Fibroblast of upper back skin (primary cell): ENCODE data around the gene CTNNA3.

Experiments used
- DNase-seq: peaks from one replicate; pipeline ENCODE4 v3.0.0-alpha.2; 2013

CTNNA3 gene

DNA sequence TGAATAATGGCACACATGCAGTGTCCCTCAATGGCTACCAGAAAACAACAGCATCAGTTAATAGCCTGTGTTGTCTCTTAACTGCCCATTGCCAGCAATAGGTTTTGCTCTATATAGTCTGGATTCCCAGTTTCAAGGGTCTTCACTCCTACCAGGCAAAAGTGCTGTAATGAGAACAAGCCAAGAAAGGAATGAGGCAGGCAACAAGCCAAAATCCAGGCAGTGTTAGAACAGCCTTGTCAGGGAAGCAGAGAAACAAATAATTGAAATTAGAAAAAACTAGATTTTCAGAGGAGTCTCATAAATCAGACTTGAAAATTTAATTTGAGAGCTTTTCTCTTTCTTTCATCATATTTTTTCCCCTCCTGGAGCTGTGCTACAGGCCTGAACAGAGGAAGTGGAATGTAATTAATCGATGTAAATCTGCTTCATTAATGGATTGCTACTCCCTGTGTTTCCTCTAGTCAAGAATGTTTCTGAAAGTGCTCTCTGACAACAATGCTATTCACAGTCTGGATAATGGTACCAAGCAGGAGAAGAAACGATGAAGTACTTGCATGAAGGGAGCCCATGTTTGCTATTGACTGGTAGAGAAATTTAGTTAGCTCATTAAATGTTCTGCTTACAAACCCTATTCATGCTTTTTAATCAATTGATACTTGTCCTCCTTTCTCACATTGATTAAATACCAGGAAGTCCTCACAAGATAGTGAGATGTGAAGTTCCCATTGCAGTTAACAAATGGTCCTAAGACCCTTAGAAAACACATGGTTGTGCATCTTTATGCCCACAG is 972.2 kb downstream of the CTNNA3 start:
- DNase-seq: peak; percentile 25

DNA sequence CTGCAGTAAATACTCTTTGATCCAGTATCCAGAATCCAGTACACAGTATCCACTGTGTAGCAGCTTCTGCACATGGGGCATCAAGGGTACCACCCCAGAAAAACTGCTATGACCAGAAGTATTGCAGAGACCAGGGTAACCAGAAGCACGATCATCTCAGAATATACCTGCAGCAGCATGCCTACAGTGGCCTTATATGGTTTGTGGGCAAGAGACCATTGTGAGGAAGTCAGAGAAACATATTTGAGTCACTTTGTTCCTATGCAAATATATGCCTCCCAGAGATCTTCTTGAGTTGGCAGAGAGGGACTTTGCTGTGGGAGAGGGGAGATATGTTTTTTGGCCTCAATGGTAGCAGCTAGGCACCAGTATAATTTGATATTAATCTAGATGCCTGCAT is 976.5 kb downstream of the CTNNA3 start:
- DNase-seq: no peak

DNA sequence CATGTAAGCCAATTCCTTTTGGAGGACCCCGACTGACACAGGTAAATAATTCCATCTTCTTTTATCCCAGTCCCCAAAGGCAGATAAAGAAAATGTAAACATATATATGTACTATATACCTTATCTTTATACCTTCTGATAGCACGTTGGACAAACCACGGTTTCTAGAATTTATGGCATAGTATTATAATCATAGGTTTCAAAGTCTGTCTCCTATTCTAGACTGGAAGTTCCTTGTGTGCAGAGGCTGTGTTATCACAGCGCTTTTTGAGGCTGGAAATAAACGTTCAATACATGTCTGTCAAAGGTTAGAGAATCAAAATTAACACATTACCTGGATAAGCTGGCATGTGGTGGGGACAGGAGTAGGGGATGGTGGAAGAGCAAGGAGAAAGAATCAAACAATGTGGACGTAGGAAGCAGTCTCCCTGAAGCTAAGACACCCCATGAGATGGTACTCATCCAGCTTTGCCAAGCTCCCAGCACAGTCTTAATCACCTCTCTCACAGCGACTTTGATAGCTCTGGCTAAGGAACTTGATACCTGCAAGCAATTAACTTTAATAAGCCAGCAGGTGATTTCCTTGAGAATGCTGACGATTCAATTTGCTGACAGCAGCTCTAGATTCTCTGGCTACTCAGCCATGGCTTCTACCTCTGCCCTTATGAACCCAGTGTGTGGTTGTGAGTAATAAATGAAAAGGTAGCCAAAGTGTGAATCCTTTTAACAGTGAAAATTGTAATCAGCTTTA is 978.6 kb downstream of the CTNNA3 start:
- DNase-seq: no peak

DNA sequence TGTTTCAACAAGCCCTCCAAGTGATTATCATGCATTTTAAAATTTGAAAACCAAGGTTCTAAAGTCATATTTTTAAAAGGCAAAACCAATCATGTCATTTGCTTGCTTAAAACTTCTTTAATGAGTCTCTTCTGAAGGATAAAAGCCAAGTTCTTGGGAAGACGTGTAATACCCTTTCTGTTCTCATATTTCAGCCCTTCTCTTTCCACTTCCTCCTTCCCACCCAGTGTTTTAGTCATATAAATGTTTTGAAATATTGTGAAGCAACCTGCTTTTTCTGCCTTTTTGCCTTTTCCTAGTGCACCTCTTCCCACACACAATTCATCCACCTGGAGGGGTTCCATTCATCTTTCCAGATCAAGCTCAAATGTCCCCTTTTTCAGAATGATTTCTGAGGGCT is 981.3 kb downstream of the CTNNA3 start:
- peak; percentile 45 for DNase-seq

DNA sequence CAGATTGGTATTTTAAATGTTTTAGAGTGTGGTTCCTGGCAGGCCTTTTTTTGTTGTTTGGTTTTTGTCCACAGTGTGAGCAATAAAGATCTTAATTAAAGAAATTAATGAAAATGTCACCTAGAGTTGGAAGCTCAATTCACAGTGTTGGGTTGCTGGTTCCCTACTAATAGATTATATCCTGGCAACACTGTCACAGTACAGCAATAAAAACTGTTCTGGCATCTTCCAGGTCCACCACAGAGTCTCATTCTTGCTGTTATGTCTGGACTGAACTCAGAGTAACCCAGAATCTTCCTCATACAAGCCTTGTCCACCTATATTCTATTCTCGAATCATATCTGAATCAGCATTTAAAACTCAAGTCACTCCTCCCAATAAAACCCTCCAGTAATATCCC is 982.6 kb downstream of the CTNNA3 start:
- no peak for DNase-seq

DNA sequence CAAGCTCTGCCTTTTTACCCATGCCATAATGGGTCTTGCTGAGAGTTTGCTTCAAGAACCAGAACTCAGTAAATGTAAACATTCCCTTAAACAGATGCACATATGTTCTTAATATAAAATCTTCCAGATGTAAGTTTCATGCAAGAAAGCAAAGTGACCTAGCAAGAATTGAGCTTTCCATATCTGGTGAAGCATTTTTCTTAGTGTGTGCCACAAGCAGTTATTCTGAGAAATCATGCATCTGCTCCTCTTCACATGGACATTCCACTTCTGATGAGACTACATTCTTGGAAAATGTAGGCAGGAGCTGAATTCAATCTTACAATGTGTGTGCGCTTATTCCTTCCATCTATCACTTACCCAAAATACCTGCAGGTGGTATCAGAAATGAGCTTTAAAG is 997.9 kb downstream of the CTNNA3 start:
- peak; percentile 28 for DNase-seq

DNA sequence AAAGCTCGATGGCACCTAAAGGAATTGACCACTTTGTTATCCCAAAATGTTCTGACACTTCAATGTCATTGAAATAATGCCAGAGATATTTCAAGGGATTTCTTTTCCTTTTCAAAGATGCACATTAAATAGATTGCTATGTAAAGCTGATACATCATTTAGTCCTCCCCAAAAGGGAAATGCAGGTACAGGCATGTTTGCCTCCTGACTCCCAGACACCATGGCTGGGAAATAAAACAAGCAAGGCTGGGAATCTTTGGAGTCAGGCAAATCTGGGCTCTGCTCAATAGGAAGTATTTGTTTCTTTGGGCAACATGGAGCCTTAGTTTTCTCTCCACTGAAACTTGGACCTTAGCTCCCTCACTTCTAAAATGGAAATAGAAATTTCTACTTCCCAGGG is 1000.9 kb downstream of the CTNNA3 start:
- DNase-seq: no peak

DNA sequence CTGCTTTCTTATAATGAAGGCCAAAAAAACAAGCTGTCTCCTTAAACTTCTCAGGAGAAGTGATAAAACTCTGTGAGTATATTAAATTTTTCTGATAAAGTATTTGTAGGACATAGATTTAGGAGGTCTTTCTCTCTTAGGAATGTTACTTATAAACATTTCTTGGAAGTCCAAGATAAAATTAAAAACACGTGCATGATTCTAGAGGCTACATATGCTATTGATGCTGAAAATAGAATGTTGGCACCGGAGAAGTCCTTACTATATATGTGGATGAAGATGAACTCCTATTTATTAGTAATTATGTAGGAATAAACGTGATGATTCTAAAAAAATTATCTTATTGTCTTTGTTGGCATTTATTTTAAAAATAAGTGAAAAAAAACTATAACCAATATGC is 1011.4 kb downstream of the CTNNA3 start:
- DNase-seq: peak; percentile 65

DNA sequence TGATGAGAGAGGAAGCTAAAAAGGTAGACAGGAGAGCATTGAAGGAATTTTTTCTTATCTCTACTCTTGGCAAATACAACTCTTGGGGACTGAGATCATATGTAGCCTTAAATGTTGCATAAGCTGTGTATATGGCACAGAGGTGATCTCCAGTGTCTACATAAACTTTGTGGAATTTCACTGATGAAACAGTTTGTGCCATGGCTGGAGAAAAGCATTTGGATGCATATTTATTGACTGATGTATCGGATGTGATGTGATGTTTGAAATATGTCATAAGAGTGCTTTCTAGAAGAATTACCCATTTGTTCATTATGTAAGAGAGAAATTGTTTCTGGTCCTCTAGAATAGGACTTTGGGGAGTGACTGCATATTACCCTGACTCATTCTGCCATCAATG is 1015.1 kb downstream of the CTNNA3 start:
- DNase-seq: peak; percentile 66

DNA sequence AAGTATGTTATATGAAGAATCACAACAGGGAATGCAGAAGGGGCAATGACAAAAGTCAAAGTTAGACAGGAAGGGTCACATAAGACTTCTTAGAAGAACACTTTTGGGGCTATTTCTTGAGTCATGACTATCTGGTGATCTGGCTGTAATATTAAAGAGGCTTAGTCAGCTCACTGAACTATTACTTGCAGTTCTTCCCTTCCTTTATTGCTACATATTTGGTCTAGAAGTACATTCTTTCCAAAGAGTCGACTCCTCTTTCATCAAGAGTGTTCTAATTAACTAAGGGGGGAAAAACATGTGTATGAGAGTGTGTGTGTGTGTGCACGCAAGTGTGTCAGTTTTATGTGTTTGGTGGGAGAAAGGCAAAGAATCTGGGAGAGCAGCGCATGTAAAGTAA is 1017.5 kb downstream of the CTNNA3 start:
- DNase-seq: peak; percentile 56

DNA sequence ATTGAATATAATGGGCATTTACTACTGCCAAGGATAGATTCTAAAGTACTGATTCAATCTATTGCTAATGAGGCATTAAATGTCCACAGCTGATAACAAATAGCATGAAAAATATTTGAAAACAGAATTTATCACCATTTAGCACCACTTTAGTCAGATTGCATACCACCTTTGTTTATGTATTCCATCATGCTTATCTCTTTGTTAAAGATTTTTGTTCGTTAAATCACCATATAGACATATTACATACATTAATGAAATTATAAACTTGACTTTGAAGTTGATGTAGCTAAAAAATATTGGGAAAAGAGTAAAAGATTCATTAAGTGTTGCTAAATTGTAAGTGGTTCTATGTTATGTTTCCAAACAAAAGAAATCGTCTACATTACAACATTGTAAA is 1022.9 kb downstream of the CTNNA3 start:
- DNase-seq: no peak

DNA sequence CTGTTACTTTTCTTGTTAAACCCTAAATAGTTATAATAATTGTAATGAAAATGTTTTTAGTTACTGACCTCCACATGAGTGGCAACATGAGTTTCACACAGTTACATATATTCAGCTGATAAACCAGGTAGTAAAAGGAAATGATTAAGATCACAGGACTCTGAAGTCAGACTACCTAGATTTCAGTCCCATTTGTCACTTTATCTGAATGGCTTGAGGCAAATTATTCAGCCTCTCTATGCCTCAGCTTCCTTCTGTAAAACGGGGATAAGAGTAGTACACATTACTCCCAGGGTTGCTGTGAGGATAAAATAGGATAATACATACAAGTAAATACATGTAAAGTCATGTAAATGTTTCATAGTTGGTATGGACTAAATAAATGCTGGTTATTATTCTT is 1024.4 kb downstream of the CTNNA3 start:
- no peak for DNase-seq

DNA sequence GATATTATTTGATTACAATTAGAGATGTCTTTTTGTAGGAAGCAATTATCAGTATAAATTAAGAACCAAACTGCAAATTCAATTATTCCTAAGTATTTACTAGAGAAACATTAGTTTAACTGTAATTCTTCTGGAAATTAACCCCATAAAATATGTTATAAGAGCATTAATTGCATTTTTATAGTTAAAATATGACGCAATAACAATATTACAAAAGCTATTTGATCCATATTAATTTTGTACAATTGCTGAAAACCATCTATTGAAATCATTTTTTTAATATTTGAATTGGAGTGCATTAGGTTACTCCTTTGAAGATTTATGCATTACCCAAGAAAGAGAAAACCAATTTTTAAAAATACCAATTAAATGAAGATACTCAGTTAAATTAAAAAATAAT is 1024.9 kb downstream of the CTNNA3 start:
- no peak for DNase-seq

DNA sequence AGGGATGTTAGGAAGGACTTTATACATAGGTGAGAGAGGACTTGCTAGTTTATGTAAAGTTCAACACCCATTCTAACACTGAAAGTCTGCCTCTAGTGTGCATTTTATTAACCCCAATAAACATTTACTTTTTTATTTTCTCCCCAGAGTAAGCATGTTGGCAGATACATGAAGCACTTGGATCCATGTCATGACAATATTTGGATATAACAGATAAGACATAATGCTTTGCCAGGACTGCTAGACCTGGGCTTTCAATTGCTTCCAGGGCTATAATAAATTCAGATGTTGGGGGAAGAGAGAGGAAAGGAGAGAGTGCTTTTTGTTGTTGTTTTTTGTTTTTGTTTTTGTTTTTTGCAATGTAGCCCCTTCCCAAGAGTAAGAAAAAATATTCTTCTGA is 1039.5 kb downstream of the CTNNA3 start:
- DNase-seq: no peak

DNA sequence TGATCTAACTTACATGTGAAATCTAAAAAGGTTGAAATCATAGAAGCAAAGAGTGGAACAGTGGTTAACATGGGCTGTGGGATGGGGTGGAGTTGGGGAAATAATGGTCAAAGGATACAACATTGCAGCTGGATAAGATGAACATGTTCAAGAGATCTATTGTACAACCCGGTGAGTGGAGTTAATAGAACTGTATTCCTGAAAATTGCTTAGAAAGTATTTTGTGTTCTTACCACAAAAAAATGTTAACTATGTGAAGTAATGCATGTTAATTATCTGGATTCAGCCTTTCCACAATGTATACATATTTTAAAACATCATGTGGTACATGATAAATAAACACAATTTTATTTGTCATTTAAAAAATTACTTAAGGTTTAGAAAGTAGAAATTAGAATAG is 1041.1 kb downstream of the CTNNA3 start:
- DNase-seq: peak; percentile 36

DNA sequence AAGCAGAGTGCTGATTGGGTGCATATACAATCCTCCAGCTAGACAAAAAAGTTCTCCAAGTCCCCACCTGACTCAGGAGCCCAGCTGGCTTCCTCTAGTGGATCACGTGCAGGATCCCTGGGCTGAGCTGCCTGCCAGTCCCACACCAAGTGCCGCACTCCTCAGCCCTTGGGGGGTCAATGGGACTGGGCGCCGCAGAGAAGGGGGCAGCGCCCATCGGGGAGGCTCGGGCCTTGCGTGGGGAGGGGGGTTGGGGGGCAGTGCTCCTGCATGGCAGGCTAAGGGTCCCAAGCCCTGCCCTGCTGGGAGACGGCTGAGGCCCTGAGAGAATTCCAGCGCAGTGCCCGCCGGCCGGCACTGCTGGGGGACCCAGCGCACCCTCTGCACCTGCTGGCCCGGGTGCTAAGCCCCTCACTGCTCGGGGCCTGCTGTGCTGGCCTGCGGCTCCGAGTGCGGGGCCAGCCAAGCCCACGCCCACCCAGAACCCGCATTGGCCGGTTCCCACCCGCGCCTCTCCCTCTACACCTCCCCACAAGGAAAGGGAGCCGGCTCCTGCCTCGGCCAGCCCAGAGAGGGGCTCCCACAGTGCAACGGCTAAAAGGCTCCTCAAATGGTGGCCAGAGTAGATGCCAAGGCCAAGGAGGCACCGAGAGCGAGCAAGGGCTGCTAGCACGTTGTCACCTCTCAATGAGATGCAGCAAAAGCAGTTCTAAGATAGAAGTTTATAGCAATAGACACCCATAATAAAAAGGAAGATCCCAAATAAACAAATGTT is 1044.5 kb downstream of the CTNNA3 start:
- DNase-seq: no peak

DNA sequence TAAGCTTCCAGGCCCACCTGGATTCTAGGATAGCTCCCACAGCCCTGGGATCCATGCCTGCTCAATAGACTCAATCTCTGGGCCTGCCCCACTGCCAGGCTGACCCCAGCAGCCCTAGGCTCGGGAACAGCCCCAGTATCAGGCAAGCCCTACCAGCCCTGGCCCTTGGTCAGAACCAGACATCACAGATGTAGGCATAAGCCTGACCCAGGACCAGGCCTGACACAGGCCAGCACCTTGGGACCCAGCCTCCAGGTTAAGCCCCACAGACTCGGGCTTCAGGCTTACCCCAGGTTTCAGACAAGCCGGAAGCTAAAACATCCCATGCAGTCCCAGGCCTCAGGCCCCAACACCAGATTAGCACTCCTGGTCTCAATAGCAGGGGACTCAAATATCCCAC is 1046.4 kb downstream of the CTNNA3 start:
- no peak for DNase-seq

DNA sequence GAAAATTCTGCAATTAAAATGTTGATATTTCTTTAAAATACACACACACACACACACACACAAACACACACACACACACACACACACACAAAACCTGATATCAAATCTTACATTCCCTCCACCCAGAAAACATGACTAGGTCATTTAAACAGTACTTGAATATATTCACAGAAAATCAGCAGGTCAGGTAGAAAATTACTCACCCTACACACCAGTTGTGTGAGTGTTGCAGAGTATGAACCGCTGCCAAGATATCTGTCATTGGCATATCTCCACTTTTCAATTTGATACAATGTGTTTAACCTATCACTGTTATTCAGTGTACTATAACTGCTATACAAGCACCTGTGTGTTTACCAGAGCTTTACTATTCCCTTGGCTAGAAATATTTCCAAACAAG is 1053.8 kb downstream of the CTNNA3 start:
- peak; percentile 33 for DNase-seq

DNA sequence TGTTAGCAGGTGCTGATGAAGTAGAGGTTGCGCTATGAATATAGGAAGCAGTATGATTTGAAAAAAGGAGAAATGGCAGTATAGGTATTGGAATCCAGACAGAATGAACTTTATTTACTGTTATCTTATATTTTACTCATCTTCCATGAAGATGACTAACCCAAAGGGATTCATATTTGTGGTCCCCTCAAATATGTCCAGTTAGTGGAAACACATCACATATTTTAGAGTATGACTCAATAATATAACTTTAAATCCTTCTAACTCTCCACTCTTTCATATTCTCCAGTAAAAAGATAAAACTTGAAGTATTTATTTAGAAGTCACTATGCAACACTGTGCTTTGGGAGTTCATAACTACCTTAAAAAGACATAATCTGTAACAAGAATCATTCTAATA is 1056.6 kb downstream of the CTNNA3 start:
- peak; percentile 87 for DNase-seq

DNA sequence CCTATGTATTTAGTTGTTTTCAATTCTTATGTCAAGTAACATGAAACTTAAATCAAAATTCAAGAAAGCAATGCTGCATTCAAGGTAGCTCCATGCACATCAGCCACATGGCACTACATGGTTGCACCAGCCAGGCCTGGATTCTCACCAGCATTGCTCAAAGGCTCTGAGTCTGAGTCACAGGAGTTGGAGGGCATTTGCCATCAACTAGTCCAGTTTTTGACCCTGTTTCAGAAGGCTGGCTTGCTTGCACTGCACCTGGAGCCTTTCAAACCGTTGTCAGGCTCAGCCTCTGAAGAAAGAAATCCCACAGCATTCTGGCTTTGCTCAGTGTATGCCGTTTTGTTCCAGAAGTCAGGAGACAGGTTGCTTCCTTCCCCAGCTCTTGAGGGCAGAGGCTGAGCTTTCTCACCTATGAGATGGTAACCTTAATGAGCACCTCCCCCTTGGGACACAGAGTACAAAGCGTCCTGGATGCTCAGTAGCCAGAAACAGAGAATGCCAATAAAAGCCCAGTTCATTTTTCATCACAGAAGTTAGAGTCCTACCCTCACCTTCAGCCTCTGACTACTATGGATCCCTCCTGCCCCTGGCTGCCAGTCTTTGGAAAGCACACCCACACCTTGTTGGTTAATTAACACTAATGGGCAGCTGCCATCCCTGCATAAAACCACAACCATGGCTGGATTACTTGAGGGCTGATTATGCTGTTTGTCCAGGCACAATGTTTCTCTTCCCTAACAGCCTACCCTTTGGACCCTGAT is 1058.5 kb downstream of the CTNNA3 start:
- no peak for DNase-seq

DNA sequence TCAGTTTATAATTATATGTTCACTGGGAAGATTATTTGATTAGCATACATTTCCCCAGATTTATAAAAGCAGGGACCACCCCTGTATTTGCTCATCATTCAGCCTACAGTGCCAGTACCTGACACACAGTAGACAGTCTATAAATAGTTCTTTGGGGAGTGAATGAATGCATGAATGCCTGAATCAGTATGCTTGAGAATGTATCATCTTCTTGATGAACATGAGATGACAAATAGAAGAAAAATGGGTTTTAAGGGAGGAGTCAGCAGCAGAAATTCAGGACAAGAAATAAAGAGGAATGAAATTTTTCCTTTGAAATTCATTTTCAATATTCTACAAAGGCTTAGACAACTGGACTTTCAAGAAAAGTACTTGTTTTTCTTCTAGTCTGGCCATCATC is 1066.0 kb downstream of the CTNNA3 start:
- peak; percentile 67 for DNase-seq

DNA sequence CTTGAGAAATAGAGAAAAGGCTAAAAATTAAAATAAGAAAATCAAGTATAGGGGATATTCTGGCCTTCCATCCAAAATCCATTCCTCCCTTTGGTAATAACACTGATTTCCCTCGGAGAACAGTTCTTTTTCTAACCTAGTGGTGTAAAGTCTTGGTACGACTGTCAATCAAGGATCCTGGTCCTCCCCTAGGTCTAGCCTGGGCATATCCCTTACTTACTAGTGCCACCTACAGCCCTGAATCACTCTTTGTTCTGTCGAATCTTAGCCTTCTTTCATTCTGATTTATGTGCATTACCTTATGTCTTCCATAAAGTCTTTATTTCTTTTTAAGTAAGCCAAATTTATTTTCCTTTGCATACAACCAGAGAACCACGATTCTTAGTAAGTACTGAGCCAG is 1068.8 kb downstream of the CTNNA3 start:
- DNase-seq: peak; percentile 44
